Fibroblast of skin of right quadriceps (primary cell): ENCODE data around the gene GYG1.
A peak's percentile ranks its signal among the peaks of the same experiment; 100 is the strongest.

ENCODE experiments used
- DNase-seq: peaks from one replicate; pipeline ENCODE4 v3.0.0-alpha.2; 2013

GYG1 gene

GRCh38 chr3:149019580-149019979 lies 28.2 kb downstream of the GYG1 start:
- DNase-seq, result no peak

GRCh38 chr3:149020196-149020838 lies 29.0 kb downstream of the GYG1 start:
- no peak for DNase-seq

- DNase-seq, result no peak
Observed at GRCh38 chr3:149020839-149021252, 29.5 kb downstream of the GYG1 start.

- no peak for DNase-seq
Observed at GRCh38 chr3:149021830-149022229, 30.5 kb downstream of the GYG1 start.

GRCh38 chr3:149023951-149024350 lies 32.6 kb downstream of the GYG1 start:
- no peak for DNase-seq

- DNase-seq, result no peak
Observed at GRCh38 chr3:149026718-149027117, 35.4 kb downstream of the GYG1 start.

GRCh38 chr3:149031096-149031495 lies 39.8 kb downstream of the GYG1 start:
- no peak for DNase-seq

GRCh38 chr3:149037684-149038083 lies 46.3 kb downstream of the GYG1 start:
- no peak for DNase-seq

- DNase-seq, result no peak
Observed at GRCh38 chr3:149038322-149038721, 47.0 kb downstream of the GYG1 start.

- peak; percentile 49 for DNase-seq
Observed at GRCh38 chr3:149042789-149043386, 51.5 kb downstream of the GYG1 start.

GRCh38 chr3:149044339-149045083 lies 53.2 kb downstream of the GYG1 start:
- no peak for DNase-seq

GRCh38 chr3:149055575-149055974 lies 64.2 kb downstream of the GYG1 start:
- DNase-seq, result no peak

- no peak for DNase-seq
Observed at GRCh38 chr3:149058198-149058597, 66.9 kb downstream of the GYG1 start.

GRCh38 chr3:149058602-149059001 lies 67.3 kb downstream of the GYG1 start:
- no peak for DNase-seq

- no peak for DNase-seq
Observed at GRCh38 chr3:149061776-149062175, 70.4 kb downstream of the GYG1 start.

- DNase-seq, result no peak
Observed at GRCh38 chr3:149067883-149068282, 76.5 kb downstream of the GYG1 start.
